NT2/D1 (cell line): ENCODE measurements around the gene PAPOLB.

Experiments
- SUZ12 ChIP-seq: IDR thresholded peaks from 2 replicates; pipeline ENCODE4 v1.6.1; 2011; ENCODE audit not compliant: insufficient read length, insufficient read depth; ENCODE audit errors: extremely low read depth
- ZNF274 ChIP-seq: IDR thresholded peaks from 2 replicates; pipeline ENCODE4 v1.6.1; 2011; ENCODE audit warnings: mild to moderate bottlenecking, low read depth, low read length

DNA sequence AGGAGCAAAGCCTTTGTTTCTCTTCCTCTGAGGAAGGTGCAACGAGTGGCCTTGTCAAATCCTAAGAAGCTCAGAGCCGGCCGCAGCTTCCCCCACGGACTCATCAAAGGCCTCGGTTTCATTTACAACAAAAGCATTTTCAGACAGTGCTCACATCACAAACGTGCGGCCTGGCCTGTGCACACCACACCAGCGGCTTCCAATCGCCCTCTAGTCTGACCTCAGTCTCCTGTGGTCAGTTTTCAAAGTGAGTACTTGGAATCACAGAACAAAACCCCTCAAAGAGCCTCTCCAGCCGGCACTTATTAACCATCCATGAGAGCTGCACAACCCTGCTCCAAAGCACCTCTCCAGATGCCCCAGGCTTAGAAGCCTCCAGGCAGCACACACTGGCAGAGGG lies 18.4 kb upstream of the PAPOLB start:
- TF ChIP-seq ZNF274 (no peak), SUZ12 (no peak)
